Measurements from ENCODE around the gene SFRP2. TPM values are rescaled to one million over a fixed set of nuclear protein-coding genes. Genes with fewer than 3 reads are reported as not detected.

The SFRP2 gene
- total RNA-seq, 1 experiment from 2014 or later: not detected

GRCh38 chr4:153741541-153741940, 47.3 kb downstream of the SFRP2 start:
- Mint-ChIP-seq H3K27ac (ENCODE audit: unreplicated experiment) (no peak overlapping the region), H3K36me3 (ENCODE audit: insufficient read depth, unreplicated experiment) (no peaks in the 10 kb centered on the region), H3K4me1 (ENCODE audit: low read depth, unreplicated experiment) (peaks cover 1% of the 10 kb centered on the region), H3K27me3 (ENCODE audit: unreplicated experiment) (no peaks in the 10 kb centered on the region), H3K9me3 (ENCODE audit: low read depth, unreplicated experiment) (peaks cover 6% of the 10 kb centered on the region), H3K4me3 (ENCODE audit: low read depth, unreplicated experiment) (no peak overlapping the region)
- DNase-seq: no peak
- intact Hi-C loops (cut with micrococcal nuclease; ENCODE audit: unreplicated experiment): no loop called here
- no peak for TF ChIP-seq CTCF (IDR thresholded peaks at IDR 0.05; ENCODE audit: unreplicated experiment)
- no TSS peak for BruUV-seq (replicated peaks)
- CTCF ChIA-PET: interaction anchor here (0.6 kb wide), 2 partner anchors 636 to 894 kb away, joined by 6 to 7 read pairs; no protein-coding TSS in a partner anchor

GRCh38 chr4:153735906-153736461, 52.9 kb downstream of the SFRP2 start:
- peaks cover 35% of the 10 kb centered on the region for H3K4me1 Mint-ChIP-seq (ENCODE audit: low read depth, unreplicated experiment)
- BruUV-seq (replicated peaks): no TSS peak
- H3K9me3 Mint-ChIP-seq (ENCODE audit: low read depth, unreplicated experiment): peaks cover 6% of the 10 kb centered on the region
- TF ChIP-seq CTCF (IDR thresholded peaks at IDR 0.05; ENCODE audit: unreplicated experiment): no peak
- CTCF ChIA-PET: no interaction called here
- H3K27me3 Mint-ChIP-seq (ENCODE audit: unreplicated experiment): no peaks in the 10 kb centered on the region
- intact Hi-C loops (cut with micrococcal nuclease; ENCODE audit: unreplicated experiment): no loop called here
- H3K4me3 Mint-ChIP-seq (ENCODE audit: low read depth, unreplicated experiment): no peak overlapping the region
- no peak overlapping the region for H3K27ac Mint-ChIP-seq (ENCODE audit: unreplicated experiment)
- DNase-seq: no peak
- H3K36me3 Mint-ChIP-seq (ENCODE audit: insufficient read depth, unreplicated experiment): no peaks in the 10 kb centered on the region

- no TSS peak for BruUV-seq (replicated peaks)
- Mint-ChIP-seq H3K27ac (ENCODE audit: unreplicated experiment) (no peak overlapping the region), H3K4me1 (ENCODE audit: low read depth, unreplicated experiment) (peaks cover 35% of the 10 kb centered on the region), H3K4me3 (ENCODE audit: low read depth, unreplicated experiment) (no peak overlapping the region), H3K36me3 (ENCODE audit: insufficient read depth, unreplicated experiment) (no peaks in the 10 kb centered on the region), H3K27me3 (ENCODE audit: unreplicated experiment) (no peaks in the 10 kb centered on the region), H3K9me3 (ENCODE audit: low read depth, unreplicated experiment) (peaks cover 2% of the 10 kb centered on the region)
- no peak for TF ChIP-seq CTCF (IDR thresholded peaks at IDR 0.05; ENCODE audit: unreplicated experiment)
- CTCF ChIA-PET: interaction anchor here (0.7 kb wide), 1 partner anchor 591 kb away, joined by 7 read pairs; no protein-coding TSS in a partner anchor
- DNase-seq: no peak
- intact Hi-C loops (cut with micrococcal nuclease; ENCODE audit: unreplicated experiment): no loop called here
These were observed 55.0 kb downstream of the SFRP2 start for GRCh38 chr4:153733751-153734448.

GRCh38 chr4:153731239-153731638, 57.6 kb downstream of the SFRP2 start:
- DNase-seq: peak; percentile 15
- intact Hi-C loops (cut with micrococcal nuclease; ENCODE audit: unreplicated experiment): no loop called here
- no peaks in the 10 kb centered on the region for H3K27me3 Mint-ChIP-seq (ENCODE audit: unreplicated experiment)
- no peaks in the 10 kb centered on the region for H3K36me3 Mint-ChIP-seq (ENCODE audit: insufficient read depth, unreplicated experiment)
- H3K27ac Mint-ChIP-seq (ENCODE audit: unreplicated experiment): peak overlapping the region; percentile 61
- no peaks in the 10 kb centered on the region for H3K9me3 Mint-ChIP-seq (ENCODE audit: low read depth, unreplicated experiment)
- BruUV-seq (replicated peaks): no TSS peak
- peaks cover 31% of the 10 kb centered on the region for H3K4me1 Mint-ChIP-seq (ENCODE audit: low read depth, unreplicated experiment)
- CTCF ChIA-PET: no interaction called here
- no peak overlapping the region for H3K4me3 Mint-ChIP-seq (ENCODE audit: low read depth, unreplicated experiment)
- no peak for TF ChIP-seq CTCF (IDR thresholded peaks at IDR 0.05; ENCODE audit: unreplicated experiment)

Other genes starting within 250 kb of the SFRP2 start
- gene TLR2, start 104.8 kb downstream of the SFRP2 start, total RNA-seq (2022): 7.0 and 10.8 TPM in 2 replicates
- gene RNF175, start 29.1 kb downstream of the SFRP2 start, total RNA-seq (2022): 0.54 and 0.66 TPM in 2 replicates